HG03280 (cell line): ENCODE measurements around the gene SCAMP1.

ENCODE experiments used
- ATAC-seq: cut with Tn5 transposase; IDR thresholded peaks from one replicate; pipeline ENCODE4 v1.9.1; 2021; ENCODE audit warnings: mild to moderate bottlenecking, moderate library complexity; ENCODE audit not compliant: unreplicated experiment

Gene SCAMP1

GRCh38 chr5:78490709-78491485 lies 130.5 kb downstream of the SCAMP1 start:
- no peak for ATAC-seq

GRCh38 chr5:78492224-78492623 lies 131.8 kb downstream of the SCAMP1 start:
- no peak for ATAC-seq

- ATAC-seq: no peak
Observed at GRCh38 chr5:78492650-78493049, 132.2 kb downstream of the SCAMP1 start.

GRCh38 chr5:78495800-78496199 lies 135.4 kb downstream of the SCAMP1 start:
- ATAC-seq: no peak

GRCh38 chr5:78496373-78496772 lies 136.0 kb downstream of the SCAMP1 start:
- ATAC-seq: no peak

- peak; percentile 42 for ATAC-seq
Observed at GRCh38 chr5:78497573-78498533, 137.4 kb downstream of the SCAMP1 start.

- ATAC-seq: no peak
Observed at GRCh38 chr5:78499485-78499884, 139.1 kb downstream of the SCAMP1 start.

- no peak for ATAC-seq
Observed at GRCh38 chr5:78500028-78500427, 139.6 kb downstream of the SCAMP1 start.

- ATAC-seq: no peak
Observed at GRCh38 chr5:78500871-78501270, 140.5 kb downstream of the SCAMP1 start.

- no peak for ATAC-seq
Observed at GRCh38 chr5:78501411-78502352, 141.3 kb downstream of the SCAMP1 start.

GRCh38 chr5:78503958-78504653 lies 143.7 kb downstream of the SCAMP1 start:
- ATAC-seq: no peak

- ATAC-seq: no peak
Observed at GRCh38 chr5:78504704-78505677, 144.6 kb downstream of the SCAMP1 start.

- no peak for ATAC-seq
Observed at GRCh38 chr5:78505860-78506259, 145.4 kb downstream of the SCAMP1 start.

- ATAC-seq: no peak
Observed at GRCh38 chr5:78506261-78507024, 146.0 kb downstream of the SCAMP1 start.

- ATAC-seq: no peak
Observed at GRCh38 chr5:78507531-78507930, 147.1 kb downstream of the SCAMP1 start.

GRCh38 chr5:78508186-78508765 lies 147.9 kb downstream of the SCAMP1 start:
- ATAC-seq: no peak

GRCh38 chr5:78509145-78509865 lies 148.9 kb downstream of the SCAMP1 start:
- no peak for ATAC-seq
